Calu3 (cell line): ENCODE measurements around the gene CCDC69. TPM values are rescaled to one million over a fixed set of nuclear protein-coding genes. Genes with fewer than 3 reads are reported as not detected.

Source experiments
- BruUV-seq: library from RNA; stranded (reverse); fragments of 400-500 nt; replicated peaks from 2 replicates; lab custom pipeline; 2021; lab: Mats Ljungman, UMichigan
- CTCF ChIA-PET: fragments of 300-600 bp; sonication (Branson Sonifier 250); formaldehyde crosslinking; loops from one replicate; lab custom pipeline; 2022; ENCODE audit warnings: antibody characterized with exemption; lab: Charles Lee
- DNase-seq: peaks from one replicate; pipeline ENCODE4 v3.0.0; 2022
- H3K27ac Mint-ChIP-seq: one replicate; pipeline ENCODE4 v1.8.0; 2022; ENCODE audit warnings: mixed read lengths; ENCODE audit not compliant: unreplicated experiment
- H3K27me3 Mint-ChIP-seq: one replicate; pipeline ENCODE4 v1.8.0; 2022; ENCODE audit warnings: mixed read lengths; ENCODE audit not compliant: unreplicated experiment
- H3K36me3 Mint-ChIP-seq: one replicate; pipeline ENCODE4 v1.8.0; 2022; ENCODE audit warnings: mild to moderate bottlenecking, moderate library complexity, mixed read lengths; ENCODE audit not compliant: insufficient read depth, unreplicated experiment
- H3K4me1 Mint-ChIP-seq: one replicate; pipeline ENCODE4 v1.8.0; 2022; ENCODE audit warnings: mild to moderate bottlenecking, low read depth, mixed read lengths; ENCODE audit not compliant: unreplicated experiment
- H3K4me3 Mint-ChIP-seq: one replicate; pipeline ENCODE4 v1.8.0; 2022; ENCODE audit warnings: mild to moderate bottlenecking, low read depth, moderate library complexity, mixed read lengths; ENCODE audit not compliant: unreplicated experiment
- H3K9me3 Mint-ChIP-seq: one replicate; pipeline ENCODE4 v1.8.0; 2022; ENCODE audit warnings: low read depth, mixed read lengths; ENCODE audit not compliant: unreplicated experiment
- intact Hi-C: fragments of 100-400 bp; cut with micrococcal nuclease; formaldehyde crosslinking; loops from one replicate; pipeline ENCODE4 v1.10.0; 2022; ENCODE audit not compliant: unreplicated experiment
- total RNA-seq: library from RNA; stranded (reverse); gene quantifications from 2 replicates; pipeline ENCODE4 v1.2.3, GENCODE V29; 2022
- TF ChIP-seq, protein P1 (sequence below): fragments of 200-600 bp; IDR thresholded peaks from one replicate; pipeline ENCODE4 v1.8.0; 2022; ENCODE audit warnings: antibody characterized with exemption; ENCODE audit not compliant: unreplicated experiment

Gene CCDC69
- total RNA-seq, 1 experiment from 2014 or later, result 1.0 TPM

GRCh38 chr5:151189151-151189550 lies 34.7 kb downstream of the CCDC69 start:
- no peaks in the 10 kb centered on the region for H3K36me3 Mint-ChIP-seq
- DNase-seq, result no peak
- no TSS peak for BruUV-seq
- intact Hi-C loops, result no loop called here
- no peak overlapping the region for H3K27ac Mint-ChIP-seq
- CTCF ChIA-PET, result no interaction called here
- H3K4me1 Mint-ChIP-seq, result no peaks in the 10 kb centered on the region
- TF ChIP-seq, protein P1, sequence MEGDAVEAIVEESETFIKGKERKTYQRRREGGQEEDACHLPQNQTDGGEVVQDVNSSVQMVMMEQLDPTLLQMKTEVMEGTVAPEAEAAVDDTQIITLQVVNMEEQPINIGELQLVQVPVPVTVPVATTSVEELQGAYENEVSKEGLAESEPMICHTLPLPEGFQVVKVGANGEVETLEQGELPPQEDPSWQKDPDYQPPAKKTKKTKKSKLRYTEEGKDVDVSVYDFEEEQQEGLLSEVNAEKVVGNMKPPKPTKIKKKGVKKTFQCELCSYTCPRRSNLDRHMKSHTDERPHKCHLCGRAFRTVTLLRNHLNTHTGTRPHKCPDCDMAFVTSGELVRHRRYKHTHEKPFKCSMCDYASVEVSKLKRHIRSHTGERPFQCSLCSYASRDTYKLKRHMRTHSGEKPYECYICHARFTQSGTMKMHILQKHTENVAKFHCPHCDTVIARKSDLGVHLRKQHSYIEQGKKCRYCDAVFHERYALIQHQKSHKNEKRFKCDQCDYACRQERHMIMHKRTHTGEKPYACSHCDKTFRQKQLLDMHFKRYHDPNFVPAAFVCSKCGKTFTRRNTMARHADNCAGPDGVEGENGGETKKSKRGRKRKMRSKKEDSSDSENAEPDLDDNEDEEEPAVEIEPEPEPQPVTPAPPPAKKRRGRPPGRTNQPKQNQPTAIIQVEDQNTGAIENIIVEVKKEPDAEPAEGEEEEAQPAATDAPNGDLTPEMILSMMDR, result no peak
- H3K9me3 Mint-ChIP-seq, result peaks cover 4% of the 10 kb centered on the region
- H3K27me3 Mint-ChIP-seq, result peaks cover 26% of the 10 kb centered on the region
- H3K4me3 Mint-ChIP-seq, result no peak overlapping the region

GRCh38 chr5:151186538-151186937 lies 37.4 kb downstream of the CCDC69 start:
- intact Hi-C loops, result no loop called here
- Mint-ChIP-seq H3K9me3 (peaks cover 4% of the 10 kb centered on the region), H3K27me3 (peaks cover 35% of the 10 kb centered on the region), H3K4me1 (no peaks in the 10 kb centered on the region), H3K36me3 (no peaks in the 10 kb centered on the region), H3K4me3 (no peak overlapping the region), H3K27ac (no peak overlapping the region)
- DNase-seq, result no peak
- TF ChIP-seq, protein P1, result no peak
- CTCF ChIA-PET, result no interaction called here
- no TSS peak for BruUV-seq

DNA sequence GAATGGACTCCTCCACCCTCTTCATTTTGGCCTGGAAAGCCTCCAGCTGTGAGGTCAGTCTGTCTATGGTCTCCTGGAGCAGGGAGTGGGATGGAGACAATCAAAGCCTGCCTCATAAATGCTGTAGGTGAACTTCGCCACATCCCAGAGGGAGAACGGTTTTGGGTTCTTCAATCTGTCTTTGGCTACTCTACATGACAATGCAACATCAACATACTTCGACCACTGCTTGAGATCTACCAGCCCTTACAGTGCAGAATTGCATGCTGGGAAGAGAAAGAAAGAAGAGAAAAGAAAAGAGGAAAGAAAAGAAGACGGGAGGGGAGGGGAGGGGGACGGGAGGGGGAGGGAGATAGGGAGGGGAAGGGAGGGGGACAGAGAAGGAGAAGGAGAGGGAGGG lies 37.8 kb downstream of the CCDC69 start:
- TF ChIP-seq, protein P1, result no peak
- H3K4me1 Mint-ChIP-seq, result no peaks in the 10 kb centered on the region
- H3K36me3 Mint-ChIP-seq, result no peaks in the 10 kb centered on the region
- BruUV-seq, result no TSS peak
- DNase-seq, result no peak
- no peak overlapping the region for H3K27ac Mint-ChIP-seq
- no peaks in the 10 kb centered on the region for H3K9me3 Mint-ChIP-seq
- H3K4me3 Mint-ChIP-seq, result no peak overlapping the region
- peaks cover 36% of the 10 kb centered on the region for H3K27me3 Mint-ChIP-seq
- intact Hi-C loops, result no loop called here
- CTCF ChIA-PET, result no interaction called here

GRCh38 chr5:151184316-151185042 lies 39.4 kb downstream of the CCDC69 start:
- intact Hi-C loops, result no loop called here
- no peaks in the 10 kb centered on the region for H3K36me3 Mint-ChIP-seq
- H3K4me3 Mint-ChIP-seq, result no peak overlapping the region
- no peak for DNase-seq
- H3K27ac Mint-ChIP-seq, result no peak overlapping the region
- BruUV-seq, result no TSS peak
- no peaks in the 10 kb centered on the region for H3K9me3 Mint-ChIP-seq
- H3K4me1 Mint-ChIP-seq, result no peaks in the 10 kb centered on the region
- CTCF ChIA-PET, result interaction anchor here (0.8 to 1.6 kb wide), 3 partner anchors 17 to 132 kb away, joined by 3 to 5 read pairs (median 4); no protein-coding TSS in a partner anchor
- TF ChIP-seq, protein P1, result no peak
- H3K27me3 Mint-ChIP-seq, result peaks cover 38% of the 10 kb centered on the region
